Calu3 (cell line): ENCODE measurements around the gene CRB2. TPM values are rescaled to one million over a fixed set of nuclear protein-coding genes. Genes with fewer than 3 reads are reported as not detected.

ENCODE experiments used
- BruUV-seq: library from RNA; stranded (reverse); fragments of 400-500 nt; replicated peaks from 2 replicates; lab custom pipeline; 2021; lab: Mats Ljungman, UMichigan
- CTCF ChIA-PET: fragments of 300-600 bp; sonication (Branson Sonifier 250); formaldehyde crosslinking; loops from one replicate; lab custom pipeline; 2022; ENCODE audit warnings: antibody characterized with exemption; lab: Charles Lee
- DNase-seq: peaks from one replicate; pipeline ENCODE4 v3.0.0; 2022
- H3K27ac Mint-ChIP-seq: one replicate; pipeline ENCODE4 v1.8.0; 2022; ENCODE audit warnings: mixed read lengths; ENCODE audit not compliant: unreplicated experiment
- H3K27me3 Mint-ChIP-seq: one replicate; pipeline ENCODE4 v1.8.0; 2022; ENCODE audit warnings: mixed read lengths; ENCODE audit not compliant: unreplicated experiment
- H3K36me3 Mint-ChIP-seq: one replicate; pipeline ENCODE4 v1.8.0; 2022; ENCODE audit warnings: mild to moderate bottlenecking, moderate library complexity, mixed read lengths; ENCODE audit not compliant: insufficient read depth, unreplicated experiment
- H3K4me1 Mint-ChIP-seq: one replicate; pipeline ENCODE4 v1.8.0; 2022; ENCODE audit warnings: mild to moderate bottlenecking, low read depth, mixed read lengths; ENCODE audit not compliant: unreplicated experiment
- H3K4me3 Mint-ChIP-seq: one replicate; pipeline ENCODE4 v1.8.0; 2022; ENCODE audit warnings: mild to moderate bottlenecking, low read depth, moderate library complexity, mixed read lengths; ENCODE audit not compliant: unreplicated experiment
- H3K9me3 Mint-ChIP-seq: one replicate; pipeline ENCODE4 v1.8.0; 2022; ENCODE audit warnings: low read depth, mixed read lengths; ENCODE audit not compliant: unreplicated experiment
- intact Hi-C: fragments of 100-400 bp; cut with micrococcal nuclease; formaldehyde crosslinking; loops from one replicate; pipeline ENCODE4 v1.10.0; 2022; ENCODE audit not compliant: unreplicated experiment
- total RNA-seq: library from RNA; stranded (reverse); gene quantifications from 2 replicates; pipeline ENCODE4 v1.2.3, GENCODE V29; 2022
- TF ChIP-seq, protein P1 (sequence below): fragments of 200-600 bp; IDR thresholded peaks from one replicate; pipeline ENCODE4 v1.8.0; 2022; ENCODE audit warnings: antibody characterized with exemption; ENCODE audit not compliant: unreplicated experiment

Gene CRB2
- total RNA-seq, 1 experiment from 2014 or later: not detected

DNA sequence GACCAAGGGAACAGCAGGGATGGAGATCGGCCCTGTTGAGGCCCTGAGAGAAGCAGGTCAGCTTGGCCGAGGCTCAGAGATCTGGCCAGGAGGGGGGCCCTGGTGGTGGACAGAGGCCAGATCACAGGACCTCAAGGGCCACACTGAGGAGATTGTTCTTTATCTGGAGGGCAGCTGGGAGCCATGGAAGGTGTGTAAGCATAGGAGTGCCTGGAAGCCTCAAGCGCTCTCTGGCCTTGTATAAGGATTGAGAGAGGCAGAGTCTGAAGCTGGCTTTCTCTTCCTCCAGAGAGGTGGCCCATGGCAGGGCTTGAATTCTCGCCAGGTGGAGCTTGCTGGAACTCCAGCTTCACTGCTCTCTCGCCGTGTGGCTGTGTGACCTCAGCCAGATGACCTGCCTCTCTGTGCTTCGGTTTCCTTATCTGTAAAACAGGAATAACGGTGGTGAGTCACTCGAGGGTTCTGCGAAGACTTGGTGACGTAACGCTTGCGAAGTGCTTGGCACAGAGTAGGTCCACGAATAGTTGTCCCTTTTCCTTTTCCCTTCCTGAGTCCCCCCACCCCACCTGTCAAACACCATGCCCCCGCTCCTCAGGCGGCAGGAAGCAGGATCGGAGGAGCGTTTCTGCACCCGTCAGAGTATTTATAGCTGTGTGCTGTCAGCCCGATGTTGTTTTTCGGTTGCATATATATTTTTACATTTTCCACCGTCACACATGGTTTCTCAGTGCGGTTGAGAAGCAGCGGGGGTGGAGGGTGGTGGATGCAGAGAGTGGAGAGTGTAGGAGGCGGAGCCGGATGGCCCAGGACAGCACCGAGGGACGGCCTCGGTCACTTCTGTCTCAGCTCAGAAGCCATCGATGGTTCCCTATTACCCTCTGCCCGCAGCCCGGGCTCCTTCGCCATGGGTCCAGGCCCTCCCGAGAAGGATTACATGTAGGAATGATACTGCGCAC is 17.0 kb upstream of the CRB2 start:
- CTCF ChIA-PET: no interaction called here
- Mint-ChIP-seq H3K27me3 (no peaks in the 10 kb centered on the region), H3K4me1 (peaks cover 12% of the 10 kb centered on the region)

GRCh38 chr9:123339666-123340510 is 16.1 kb upstream of the CRB2 start:
- no peak for DNase-seq
- intact Hi-C loops: no loop called here
- H3K9me3 Mint-ChIP-seq: no peaks in the 10 kb centered on the region
- CTCF ChIA-PET: no interaction called here
- BruUV-seq: no TSS peak
- no peak overlapping the region for H3K27ac Mint-ChIP-seq
- no peaks in the 10 kb centered on the region for H3K27me3 Mint-ChIP-seq
- H3K36me3 Mint-ChIP-seq: no peaks in the 10 kb centered on the region
- TF ChIP-seq, protein P1, sequence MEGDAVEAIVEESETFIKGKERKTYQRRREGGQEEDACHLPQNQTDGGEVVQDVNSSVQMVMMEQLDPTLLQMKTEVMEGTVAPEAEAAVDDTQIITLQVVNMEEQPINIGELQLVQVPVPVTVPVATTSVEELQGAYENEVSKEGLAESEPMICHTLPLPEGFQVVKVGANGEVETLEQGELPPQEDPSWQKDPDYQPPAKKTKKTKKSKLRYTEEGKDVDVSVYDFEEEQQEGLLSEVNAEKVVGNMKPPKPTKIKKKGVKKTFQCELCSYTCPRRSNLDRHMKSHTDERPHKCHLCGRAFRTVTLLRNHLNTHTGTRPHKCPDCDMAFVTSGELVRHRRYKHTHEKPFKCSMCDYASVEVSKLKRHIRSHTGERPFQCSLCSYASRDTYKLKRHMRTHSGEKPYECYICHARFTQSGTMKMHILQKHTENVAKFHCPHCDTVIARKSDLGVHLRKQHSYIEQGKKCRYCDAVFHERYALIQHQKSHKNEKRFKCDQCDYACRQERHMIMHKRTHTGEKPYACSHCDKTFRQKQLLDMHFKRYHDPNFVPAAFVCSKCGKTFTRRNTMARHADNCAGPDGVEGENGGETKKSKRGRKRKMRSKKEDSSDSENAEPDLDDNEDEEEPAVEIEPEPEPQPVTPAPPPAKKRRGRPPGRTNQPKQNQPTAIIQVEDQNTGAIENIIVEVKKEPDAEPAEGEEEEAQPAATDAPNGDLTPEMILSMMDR: no peak
- peaks cover 12% of the 10 kb centered on the region for H3K4me1 Mint-ChIP-seq
- H3K4me3 Mint-ChIP-seq: no peak overlapping the region

More for the DNA sequence above, 17.0 kb upstream of the CRB2 start:
- TF ChIP-seq, protein P1: no peak
- Mint-ChIP-seq H3K4me3 (no peak overlapping the region), H3K27ac (no peak overlapping the region), H3K9me3 (no peaks in the 10 kb centered on the region), H3K36me3 (no peaks in the 10 kb centered on the region)
- BruUV-seq: no TSS peak
- no peak for DNase-seq
- intact Hi-C loops: no loop called here

GRCh38 chr9:123341816-123342215 is 14.2 kb upstream of the CRB2 start:
- no peak for DNase-seq
- no peaks in the 10 kb centered on the region for H3K36me3 Mint-ChIP-seq
- no peaks in the 10 kb centered on the region for H3K27me3 Mint-ChIP-seq
- no TSS peak for BruUV-seq
- H3K4me1 Mint-ChIP-seq: peaks cover 12% of the 10 kb centered on the region
- CTCF ChIA-PET: no interaction called here
- H3K27ac Mint-ChIP-seq: no peak overlapping the region
- TF ChIP-seq, protein P1: no peak
- intact Hi-C loops: no loop called here
- H3K9me3 Mint-ChIP-seq: no peaks in the 10 kb centered on the region
- H3K4me3 Mint-ChIP-seq: no peak overlapping the region

GRCh38 chr9:123342247-123342646 is 13.8 kb upstream of the CRB2 start:
- H3K9me3 Mint-ChIP-seq: no peaks in the 10 kb centered on the region
- intact Hi-C loops: no loop called here
- H3K27ac Mint-ChIP-seq: no peak overlapping the region
- TF ChIP-seq, protein P1: no peak
- CTCF ChIA-PET: no interaction called here
- H3K36me3 Mint-ChIP-seq: no peaks in the 10 kb centered on the region
- no peak for DNase-seq
- H3K4me3 Mint-ChIP-seq: no peak overlapping the region
- no peaks in the 10 kb centered on the region for H3K27me3 Mint-ChIP-seq
- peaks cover 12% of the 10 kb centered on the region for H3K4me1 Mint-ChIP-seq
- BruUV-seq: no TSS peak
